Cardiac muscle cell (in vitro differentiated cells and primary cell): ENCODE data around the gene SIGLEC5. TPM values are rescaled to one million over a fixed set of nuclear protein-coding genes. Genes with fewer than 3 reads are reported as not detected.
A peak's percentile ranks its signal among the peaks of the same experiment; 100 is the strongest.
"Not testable (repeated sequence)": the region's sequence is repeated elsewhere in the genome, so short reads cannot be mapped to it uniquely, and the experiment has no call there.

ENCODE experiments used
- DNase-seq, 2 donors: peaks; one replicate each; pipeline versions ENCODE4 v3.0.0 to v3.0.0-alpha.2; 2010 to 2017; ENCODE audit warnings: low read depth in 1 of 2, low spot score in 1 of 2
- H3K27ac ChIP-seq: fragments of 200-600 bp; sonication (generic); 2 replicates; pipeline ENCODE4 v1.5.1; 2016
- H3K27me3 ChIP-seq: fragments of 200-600 bp; sonication (generic); 2 replicates; pipeline ENCODE4 v1.6.0; 2016; ENCODE audit warnings: control low read depth
- H3K36me3 ChIP-seq: fragments of 200-600 bp; sonication (generic); 2 replicates; pipeline ENCODE4 v1.5.1; 2016; ENCODE audit warnings: control low read depth
- H3K4me1 ChIP-seq: fragments of 200-600 bp; sonication (generic); 2 replicates; pipeline ENCODE4 v1.8.1; 2017; ENCODE audit warnings: low read depth, mild to moderate bottlenecking, mixed run types
- H3K4me3 ChIP-seq: fragments of 200-600 bp; sonication (generic); 2 replicates; pipeline ENCODE4 v1.5.1; 2016; ENCODE audit warnings: mild to moderate bottlenecking
- H3K9me3 ChIP-seq: fragments of 200-600 bp; sonication (generic); 2 replicates; pipeline ENCODE4 v1.5.1; 2017; ENCODE audit warnings: low read depth, mild to moderate bottlenecking, control low read depth
- polyA plus RNA-seq: library from polyadenylated mRNA; unstranded; fragments of >200 nt; fragmentation: Nextera tagmentation; extraction: Ambion mirVana; gene quantifications from 2 replicates; pipeline ENCODE4 v1.2.1, GENCODE V29; 2016
- total RNA-seq: library from RNA; depleted of rRNA; stranded (reverse); fragments of >200 nt; gene quantifications from 2 replicates; pipeline ENCODE4 v1.2.3, GENCODE V29; 2016
- TF ChIP-seq, protein P1 (sequence below): IDR thresholded peaks from 2 replicates; pipeline ENCODE4 v1.5.1; 2012; ENCODE audit warnings: low read depth, mild to moderate bottlenecking, low read length

The SIGLEC5 gene
- total RNA-seq (not detected in 2 replicates), polyA plus RNA-seq (not detected in 2 replicates)

GRCh38 chr19:51630315-51630714, at the start of gene SIGLEC5:
TSS of gene SIGLEC5 (minus strand) at chr19:51630401. CDS start at chr19:51630335, 66 bp downstream.
- not testable (repeated sequence) for H3K4me1 ChIP-seq, H3K27me3 ChIP-seq, H3K9me3 ChIP-seq, H3K27ac ChIP-seq, H3K4me3 ChIP-seq, H3K36me3 ChIP-seq, DNase-seq

GRCh38 chr19:51676566-51677083, 46.4 kb upstream of the SIGLEC5 start:
- H3K4me3 ChIP-seq, result no peak overlapping the region
- TF ChIP-seq, protein P1, sequence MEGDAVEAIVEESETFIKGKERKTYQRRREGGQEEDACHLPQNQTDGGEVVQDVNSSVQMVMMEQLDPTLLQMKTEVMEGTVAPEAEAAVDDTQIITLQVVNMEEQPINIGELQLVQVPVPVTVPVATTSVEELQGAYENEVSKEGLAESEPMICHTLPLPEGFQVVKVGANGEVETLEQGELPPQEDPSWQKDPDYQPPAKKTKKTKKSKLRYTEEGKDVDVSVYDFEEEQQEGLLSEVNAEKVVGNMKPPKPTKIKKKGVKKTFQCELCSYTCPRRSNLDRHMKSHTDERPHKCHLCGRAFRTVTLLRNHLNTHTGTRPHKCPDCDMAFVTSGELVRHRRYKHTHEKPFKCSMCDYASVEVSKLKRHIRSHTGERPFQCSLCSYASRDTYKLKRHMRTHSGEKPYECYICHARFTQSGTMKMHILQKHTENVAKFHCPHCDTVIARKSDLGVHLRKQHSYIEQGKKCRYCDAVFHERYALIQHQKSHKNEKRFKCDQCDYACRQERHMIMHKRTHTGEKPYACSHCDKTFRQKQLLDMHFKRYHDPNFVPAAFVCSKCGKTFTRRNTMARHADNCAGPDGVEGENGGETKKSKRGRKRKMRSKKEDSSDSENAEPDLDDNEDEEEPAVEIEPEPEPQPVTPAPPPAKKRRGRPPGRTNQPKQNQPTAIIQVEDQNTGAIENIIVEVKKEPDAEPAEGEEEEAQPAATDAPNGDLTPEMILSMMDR, result no peak
- no peaks in the 10 kb centered on the region for H3K4me1 ChIP-seq

GRCh38 chr19:51675911-51676565, 45.8 kb upstream of the SIGLEC5 start:
- H3K4me1 ChIP-seq, H3K27ac ChIP-seq, H3K36me3 ChIP-seq, H3K4me3 ChIP-seq, H3K9me3 ChIP-seq, H3K27me3 ChIP-seq: not testable (repeated sequence)
- TF ChIP-seq, protein P1, result peak; percentile 40
- peak; percentile 12 to 51 for DNase-seq

More at GRCh38 chr19:51676566-51677083, 46.4 kb upstream of the SIGLEC5 start:
- Histone ChIP-seq H3K9me3 (no peaks in the 10 kb centered on the region), H3K27me3 (no peaks in the 10 kb centered on the region), H3K27ac (no peak overlapping the region), H3K36me3 (no peaks in the 10 kb centered on the region)
- no peak for DNase-seq

DNA sequence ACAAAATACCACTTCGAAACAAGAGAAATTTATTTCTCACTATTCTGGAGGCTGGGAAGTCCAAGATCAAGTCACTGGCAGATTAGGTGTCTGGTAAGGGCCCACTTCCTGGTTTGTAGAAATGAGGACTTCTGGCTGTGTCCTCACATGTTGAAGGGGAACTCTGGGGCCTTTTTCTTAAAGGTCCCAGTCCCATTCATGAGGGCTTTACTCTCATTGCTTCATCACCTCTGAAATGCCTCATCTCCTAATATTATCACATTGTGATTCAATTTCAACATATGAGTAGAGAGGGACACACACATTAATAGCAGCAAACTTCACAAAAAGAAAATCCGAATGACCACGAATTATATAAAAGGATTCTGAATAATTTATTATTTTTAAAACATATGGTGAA, 38.0 kb upstream of the SIGLEC5 start:
- Histone ChIP-seq H3K9me3 (no peaks in the 10 kb centered on the region), H3K4me3 (no peak overlapping the region), H3K4me1 (no peaks in the 10 kb centered on the region), H3K27ac (no peak overlapping the region), H3K27me3 (no peaks in the 10 kb centered on the region), H3K36me3 (no peaks in the 10 kb centered on the region)
- no peak for DNase-seq
- TF ChIP-seq, protein P1, result no peak

- peak in 1 of 2 donors; percentile 29 for DNase-seq
- TF ChIP-seq, protein P1, result peak; percentile 26
- Histone ChIP-seq H3K4me1 (no peaks in the 10 kb centered on the region), H3K27me3 (peaks cover 3% of the 10 kb centered on the region), H3K4me3 (no peak overlapping the region), H3K9me3 (no peaks in the 10 kb centered on the region), H3K36me3 (no peaks in the 10 kb centered on the region), H3K27ac (no peak overlapping the region)
These were observed 34.8 kb upstream of the SIGLEC5 start for GRCh38 chr19:51664997-51665396.

GRCh38 chr19:51664131-51664530, 33.9 kb upstream of the SIGLEC5 start:
- Histone ChIP-seq H3K27ac (no peak overlapping the region), H3K9me3 (no peaks in the 10 kb centered on the region), H3K4me3 (no peak overlapping the region), H3K27me3 (peaks cover 3% of the 10 kb centered on the region), H3K36me3 (no peaks in the 10 kb centered on the region), H3K4me1 (no peaks in the 10 kb centered on the region)
- TF ChIP-seq, protein P1, result no peak
- no peak for DNase-seq
